ENCODE measurements around the gene KRT80. TPM values are rescaled to one million over a fixed set of nuclear protein-coding genes. Genes with fewer than 3 reads are reported as not detected.

Gene KRT80
- total and polyA plus RNA-seq, 2 donors (not counting 3 experiments of a cell fraction or from before 2014, with no cell fraction given), result 13.6 to 23.7 TPM

GRCh38 chr12:52235822-52236361 lies 44.1 kb upstream of the KRT80 start:
- Histone ChIP-seq H3K4me2 (ENCODE audit: insufficient read depth, low read length) (no peak overlapping the region), H3K9ac (replicated peaks; ENCODE audit: extremely low read depth, insufficient read depth, low read length) (no peak overlapping the region), H3K36me3 (ENCODE audit: control insufficient read depth in 2 of 2, extremely low read depth in 1 of 2, insufficient read depth in 2 of 2, low read length in 2 of 2) (no peaks in the 10 kb centered on the region), H3K4me3 (replicated peaks in 1 of 3; ENCODE audit: insufficient read depth in 1 of 3, low read depth in 1 of 3, low read length in 3 of 3) (no peak overlapping the region), H3K4me1 (ENCODE audit: control insufficient read depth, extremely low read depth, insufficient read depth, low read length) (peaks cover 29% of the 10 kb centered on the region), H2AFZ (ENCODE audit: low read depth, low read length) (no peak overlapping the region), H3K27ac (ENCODE audit: insufficient read depth, low read depth, low read length) (no peak overlapping the region), H4K20me1 (replicated peaks; ENCODE audit: control insufficient read depth, extremely low read depth, insufficient read depth, low read length) (no peaks in the 10 kb centered on the region), H3K9me3 (replicated peaks; ENCODE audit: control insufficient read depth, insufficient read depth, low read length) (no peaks in the 10 kb centered on the region), H3K79me2 (ENCODE audit: control insufficient read depth, insufficient read depth, low read length) (peaks cover 7% of the 10 kb centered on the region), H3K27me3 (ENCODE audit: control insufficient read depth in 2 of 2, insufficient read depth in 2 of 2, low read length in 2 of 2) (no peaks in the 10 kb centered on the region), H3K9me1 (replicated peaks; ENCODE audit: control insufficient read depth, extremely low read depth, insufficient read depth, low read length) (no peaks in the 10 kb centered on the region)
- dilution Hi-C loops (cut with MboI; ENCODE audit: extremely low pct_ligation_motif_present, low sequenced_read_pairs) (no loop called here), intact Hi-C loops (cut with micrococcal nuclease) (no loop called here)
- TF ChIP-seq CTCF (IDR thresholded peaks at IDR 0.05; ENCODE audit: extremely low read depth in 1 of 2, insufficient read depth in 1 of 2, low read depth in 1 of 2, low read length in 2 of 2), result no peak
- no peak for TF ChIP-seq FOS (IDR thresholded peaks at IDR 0.05; ENCODE audit: borderline replicate concordance, insufficient read depth, low read length)
- no peak for TF ChIP-seq GATA2 (IDR thresholded peaks at IDR 0.05; ENCODE audit: insufficient read depth, insufficient read length, low read depth, low read length)
- TF ChIP-seq MAX (IDR thresholded peaks at IDR 0.05; ENCODE audit: insufficient read depth, insufficient read length), result no peak
- TF ChIP-seq POLR2AphosphoS5 (IDR thresholded peaks at IDR 0.05; ENCODE audit: insufficient read depth, low read depth, low read length), result no peak
- TF ChIP-seq EZH2 (IDR thresholded peaks at IDR 0.05; ENCODE audit: borderline replicate concordance, low read depth, low read length, severe bottlenecking), result no peak
- no peak for TF ChIP-seq JUN (IDR thresholded peaks at IDR 0.05; ENCODE audit: borderline replicate concordance, insufficient read depth, insufficient read length, low read depth)
- no peak for TF ChIP-seq POLR2A (IDR thresholded peaks at IDR 0.05; ENCODE audit: low read depth, low read length)
- no peak for TF ChIP-seq MYC (IDR thresholded peaks at IDR 0.05; ENCODE audit: low read depth, low read length)
- POLR2A ChIA-PET, result no interaction called here
- FAIRE-seq (no peak), DNase-seq (ENCODE audit: low read depth, low spot score) (no peak)
- no TSS peak for BruUV-seq (replicated peaks)
- CTCF ChIA-PET, result interaction anchor here (1.1 kb wide), 1 partner anchor 14 kb away, joined by 4 read pairs; no protein-coding TSS in a partner anchor

All from endothelial cell of umbilical vein (primary cell).